ENCODE measurements around the gene NHS. TPM values are rescaled to one million over a fixed set of nuclear protein-coding genes. Genes with fewer than 3 reads are reported as not detected.
A peak's percentile ranks its signal among the peaks of the same experiment; 100 is the strongest.

Gene NHS
- total and polyA plus RNA-seq, 2 of the 13 experiments (the other 11 are each of a cell fraction or from before 2014, with no cell fraction given) = 0.02 TPM; not detected in 1

DNA sequence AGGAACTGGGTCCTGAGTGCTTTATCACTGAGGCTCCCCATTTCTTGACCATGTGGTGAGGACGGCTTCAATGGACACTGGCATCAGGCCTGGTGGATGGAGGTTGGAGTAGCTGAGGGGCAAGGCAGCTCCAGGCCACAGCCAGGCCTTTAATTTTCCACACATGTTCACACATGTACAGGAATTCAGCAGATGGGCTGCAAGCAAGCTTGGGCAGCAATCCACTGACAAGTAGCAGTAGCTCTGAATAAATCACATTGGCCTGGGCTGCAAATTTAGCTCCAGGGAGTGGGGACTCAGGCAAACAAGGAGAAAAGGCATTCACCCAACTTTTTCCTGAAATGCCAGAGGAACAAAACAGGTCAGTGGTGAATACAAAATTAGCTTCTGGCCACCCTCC is 254.5 kb downstream of the NHS start (continued):
- TF ChIP-seq, protein P1, sequence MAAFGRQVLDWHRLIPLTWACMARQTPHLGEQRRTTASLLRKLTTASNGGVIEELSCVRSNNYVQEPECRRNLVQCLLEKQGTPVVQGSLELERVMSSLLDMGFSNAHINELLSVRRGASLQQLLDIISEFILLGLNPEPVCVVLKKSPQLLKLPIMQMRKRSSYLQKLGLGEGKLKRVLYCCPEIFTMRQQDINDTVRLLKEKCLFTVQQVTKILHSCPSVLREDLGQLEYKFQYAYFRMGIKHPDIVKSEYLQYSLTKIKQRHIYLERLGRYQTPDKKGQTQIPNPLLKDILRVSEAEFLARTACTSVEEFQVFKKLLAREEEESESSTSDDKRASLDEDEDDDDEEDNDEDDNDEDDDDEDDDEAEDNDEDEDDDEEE (CRISPR knock-in tag; IDR thresholded peaks at IDR 0.05) = no peak
- TF ChIP-seq, protein P2, sequence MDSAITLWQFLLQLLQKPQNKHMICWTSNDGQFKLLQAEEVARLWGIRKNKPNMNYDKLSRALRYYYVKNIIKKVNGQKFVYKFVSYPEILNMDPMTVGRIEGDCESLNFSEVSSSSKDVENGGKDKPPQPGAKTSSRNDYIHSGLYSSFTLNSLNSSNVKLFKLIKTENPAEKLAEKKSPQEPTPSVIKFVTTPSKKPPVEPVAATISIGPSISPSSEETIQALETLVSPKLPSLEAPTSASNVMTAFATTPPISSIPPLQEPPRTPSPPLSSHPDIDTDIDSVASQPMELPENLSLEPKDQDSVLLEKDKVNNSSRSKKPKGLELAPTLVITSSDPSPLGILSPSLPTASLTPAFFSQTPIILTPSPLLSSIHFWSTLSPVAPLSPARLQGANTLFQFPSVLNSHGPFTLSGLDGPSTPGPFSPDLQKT (CRISPR knock-in tag; IDR thresholded peaks at IDR 0.05; ENCODE audit: borderline replicate concordance) = no peak
- TF ChIP-seq CHD2 (IDR thresholded peaks at IDR 0.05; ENCODE audit: low read depth, low read length) (no peak), BHLHE40 (IDR thresholded peaks at IDR 0.05; ENCODE audit: low read length) (no peak), AGO2 (optimal IDR thresholded peaks at IDR 0.05; ENCODE audit: low read depth, low read length) (no peak)
- TF ChIP-seq, protein P3, sequence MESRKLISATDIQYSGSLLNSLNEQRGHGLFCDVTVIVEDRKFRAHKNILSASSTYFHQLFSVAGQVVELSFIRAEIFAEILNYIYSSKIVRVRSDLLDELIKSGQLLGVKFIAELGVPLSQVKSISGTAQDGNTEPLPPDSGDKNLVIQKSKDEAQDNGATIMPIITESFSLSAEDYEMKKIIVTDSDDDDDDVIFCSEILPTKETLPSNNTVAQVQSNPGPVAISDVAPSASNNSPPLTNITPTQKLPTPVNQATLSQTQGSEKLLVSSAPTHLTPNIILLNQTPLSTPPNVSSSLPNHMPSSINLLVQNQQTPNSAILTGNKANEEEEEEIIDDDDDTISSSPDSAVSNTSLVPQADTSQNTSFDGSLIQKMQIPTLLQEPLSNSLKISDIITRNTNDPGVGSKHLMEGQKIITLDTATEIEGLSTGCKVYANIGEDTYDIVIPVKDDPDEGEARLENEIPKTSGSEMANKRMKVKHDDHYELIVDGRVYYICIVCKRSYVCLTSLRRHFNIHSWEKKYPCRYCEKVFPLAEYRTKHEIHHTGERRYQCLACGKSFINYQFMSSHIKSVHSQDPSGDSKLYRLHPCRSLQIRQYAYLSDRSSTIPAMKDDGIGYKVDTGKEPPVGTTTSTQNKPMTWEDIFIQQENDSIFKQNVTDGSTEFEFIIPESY (CRISPR knock-in tag; IDR thresholded peaks at IDR 0.05) = no peak

DNA sequence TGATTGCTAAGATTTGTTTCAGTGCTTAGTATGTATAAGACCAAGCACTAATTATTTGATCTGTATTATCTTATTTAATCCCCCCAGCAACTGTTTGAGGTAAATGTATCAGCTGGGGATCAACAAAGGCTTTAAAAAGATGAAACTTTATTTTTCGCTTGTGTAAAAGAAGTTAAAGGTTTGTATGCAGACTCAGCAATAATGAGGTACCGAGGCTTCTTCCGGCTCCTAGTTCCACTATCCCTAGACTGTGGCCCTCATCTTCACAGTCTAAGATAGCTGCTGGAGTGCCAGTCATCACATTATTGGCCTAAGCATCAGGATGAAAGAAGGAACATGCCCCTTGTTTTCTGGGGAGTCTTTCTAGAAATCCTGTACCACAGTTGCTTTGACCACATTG is 256.6 kb downstream of the NHS start:
- WGBS (ENCODE audit: low lambda C conversion rate) = 53% methylated on average over 3 of the region's 3 CpGs
- Histone ChIP-seq H3K4me1 (ENCODE audit: insufficient read depth, low read length) (no peaks in the 10 kb centered on the region), H4K20me1 (ENCODE audit: insufficient read depth, low read length) (no peaks in the 10 kb centered on the region), H3K9ac (ENCODE audit: insufficient read depth, low read depth, low read length) (no peak overlapping the region), H3K36me3 (replicated peaks in 1 of 2; ENCODE audit: control insufficient read depth in 1 of 2, insufficient read depth in 2 of 2, low read length in 2 of 2) (no peaks in the 10 kb centered on the region), H3K27ac (ENCODE audit: extremely low read length, insufficient read depth, low read length) (no peak overlapping the region), H3K27me3 (ENCODE audit: control insufficient read depth in 1 of 2, insufficient read depth in 2 of 2, low read length in 2 of 2) (no peaks in the 10 kb centered on the region), H3K79me2 (ENCODE audit: insufficient read depth, low read length) (no peaks in the 10 kb centered on the region), H3K9me3 (ENCODE audit: low read length) (no peaks in the 10 kb centered on the region), H2AFZ (ENCODE audit: low read length) (no peak overlapping the region), H3K4me3 (replicated peaks in 1 of 3; ENCODE audit: insufficient read depth in 1 of 3, low read depth in 2 of 3, low read length in 3 of 3) (no peak overlapping the region), H3K4me2 (ENCODE audit: low read depth, low read length) (no peak overlapping the region)
- intact Hi-C loops (cut with micrococcal nuclease; ENCODE audit: unreplicated experiment) = no loop called here
- ATAC-seq = no peak
- no peak for FAIRE-seq
- BruUV-seq (replicated peaks) = no TSS peak
- CTCF ChIA-PET (ENCODE audit: low intra/inter-chr PET ratio, low total read pairs) = no interaction called here
- no peak for DNase-seq (ENCODE audit: low spot score)
- POLR2A ChIA-PET = no interaction called here
- TF ChIP-seq MAFK (conservative IDR thresholded peaks at IDR 0.05 in 1 of 2, IDR thresholded peaks at IDR 0.05 in 1 of 2; ENCODE audit: low read length in 2 of 2) (peak; percentile 31 to 56; a peak in 2 of 4 replicates), KLF15 (CRISPR knock-in tag; IDR thresholded peaks at IDR 0.05; ENCODE audit: borderline replicate concordance) (no peak), ZSCAN29 (CRISPR knock-in tag; conservative IDR thresholded peaks at IDR 0.05) (no peak), MBD4 (IDR thresholded peaks at IDR 0.05; ENCODE audit: borderline replicate concordance, low read length) (no peak), ZFY (CRISPR knock-in tag; IDR thresholded peaks at IDR 0.05) (no peak)
- TF ChIP-seq, protein P4, sequence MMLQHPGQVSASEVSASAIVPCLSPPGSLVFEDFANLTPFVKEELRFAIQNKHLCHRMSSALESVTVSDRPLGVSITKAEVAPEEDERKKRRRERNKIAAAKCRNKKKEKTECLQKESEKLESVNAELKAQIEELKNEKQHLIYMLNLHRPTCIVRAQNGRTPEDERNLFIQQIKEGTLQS (CRISPR knock-in tag; IDR thresholded peaks at IDR 0.05) = no peak
- TF ChIP-seq, protein P5, sequence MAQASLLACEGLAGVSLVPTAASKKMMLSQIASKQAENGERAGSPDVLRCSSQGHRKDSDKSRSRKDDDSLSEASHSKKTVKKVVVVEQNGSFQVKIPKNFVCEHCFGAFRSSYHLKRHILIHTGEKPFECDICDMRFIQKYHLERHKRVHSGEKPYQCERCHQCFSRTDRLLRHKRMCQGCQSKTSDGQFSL (CRISPR knock-in tag; IDR thresholded peaks at IDR 0.05) = no peak
- TF ChIP-seq, protein P6, sequence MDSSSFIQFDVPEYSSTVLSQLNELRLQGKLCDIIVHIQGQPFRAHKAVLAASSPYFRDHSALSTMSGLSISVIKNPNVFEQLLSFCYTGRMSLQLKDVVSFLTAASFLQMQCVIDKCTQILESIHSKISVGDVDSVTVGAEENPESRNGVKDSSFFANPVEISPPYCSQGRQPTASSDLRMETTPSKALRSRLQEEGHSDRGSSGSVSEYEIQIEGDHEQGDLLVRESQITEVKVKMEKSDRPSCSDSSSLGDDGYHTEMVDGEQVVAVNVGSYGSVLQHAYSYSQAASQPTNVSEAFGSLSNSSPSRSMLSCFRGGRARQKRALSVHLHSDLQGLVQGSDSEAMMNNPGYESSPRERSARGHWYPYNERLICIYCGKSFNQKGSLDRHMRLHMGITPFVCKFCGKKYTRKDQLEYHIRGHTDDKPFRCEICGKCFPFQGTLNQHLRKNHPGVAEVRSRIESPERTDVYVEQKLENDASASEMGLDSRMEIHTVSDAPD (CRISPR knock-in tag; IDR thresholded peaks at IDR 0.05) = no peak
- in situ Hi-C loops (cut with HindIII; ENCODE audit: extremely low pct_ligation_motif_present, low pct_unique_long_range_greater_than_20kb) = no loop called here
